Neuronal stem cell (in vitro differentiated cells): ENCODE data around the gene TFAM.

ENCODE experiments used
- DNase-seq: peaks from one replicate; pipeline ENCODE4 v3.0.0-alpha.2; 2013; ENCODE audit warnings: low spot score
- H2AFZ ChIP-seq: one replicate; pipeline ENCODE4 v1.6.1; 2013; ENCODE audit warnings: mild to moderate bottlenecking, low read length, inconsistent platforms
- H2AK5ac ChIP-seq: 2 replicates; pipeline ENCODE4 v1.6.1; 2013; ENCODE audit warnings: low read depth, mild to moderate bottlenecking, inconsistent platforms, low read length, moderate library complexity, mixed read lengths
- H2BK120ac ChIP-seq: 2 replicates; pipeline ENCODE4 v1.6.1; 2013; ENCODE audit warnings: low read depth, mild to moderate bottlenecking, inconsistent platforms, low read length, moderate library complexity, mixed read lengths
- H2BK12ac ChIP-seq: one replicate; pipeline ENCODE4 v1.6.1; 2013; ENCODE audit warnings: low read length, inconsistent platforms
- H2BK15ac ChIP-seq: 2 replicates; pipeline ENCODE4 v1.6.1; 2013; ENCODE audit warnings: mild to moderate bottlenecking, low read length, inconsistent platforms, mixed read lengths
- H2BK5ac ChIP-seq: one replicate; pipeline ENCODE4 v1.6.1; 2013; ENCODE audit warnings: inconsistent platforms, mild to moderate bottlenecking, low read length, moderate library complexity
- H3K14ac ChIP-seq: one replicate; pipeline ENCODE4 v1.6.1; 2013; ENCODE audit warnings: low read length, inconsistent platforms
- H3K18ac ChIP-seq: 2 replicates; pipeline ENCODE4 v1.6.1; 2013; ENCODE audit warnings: low read length, inconsistent platforms
- H3K23ac ChIP-seq: 2 replicates; pipeline ENCODE4 v1.6.1; 2013; ENCODE audit warnings: low read depth, mild to moderate bottlenecking, mixed read lengths, low read length, inconsistent platforms; ENCODE audit not compliant: poor library complexity
- H3K27ac ChIP-seq: replicated peaks from 3 replicates; pipeline ENCODE4 v1.5.1; 2013; ENCODE audit warnings: low read length, inconsistent platforms
- H3K27me3 ChIP-seq, 3 experiments: 2 replicates each; pipeline ENCODE4 v1.6.1; 2013; ENCODE audit warnings: low read length in 3 of 3, mild to moderate bottlenecking in 2 of 3, inconsistent platforms in 1 of 3, low read depth in 1 of 3, mixed read lengths in 1 of 3, moderate library complexity in 1 of 3; ENCODE audit not compliant: control insufficient read depth in 3 of 3, insufficient read depth in 3 of 3
- H3K36me3 ChIP-seq, 2 donors: replicated peaks in 1 of 2; 2 replicates each; pipeline ENCODE4 v1.6.1; 2013; ENCODE audit warnings: low read length in 2 of 2; ENCODE audit not compliant: control insufficient read depth in 2 of 2, insufficient read depth in 2 of 2
- H3K4ac ChIP-seq: 2 replicates; pipeline ENCODE4 v1.6.1; 2013; ENCODE audit warnings: inconsistent platforms, mild to moderate bottlenecking, low read length, moderate library complexity
- H3K4me1 ChIP-seq, 2 donors: 1 replicate in 1 of 2; 2 replicates in 1 of 2; pipeline ENCODE4 v1.6.1; 2013; ENCODE audit warnings: low read length in 2 of 2, low read depth in 1 of 2; ENCODE audit not compliant: control insufficient read depth in 2 of 2, insufficient read depth in 1 of 2
- H3K4me2 ChIP-seq: one replicate; pipeline ENCODE4 v1.6.1; 2013; ENCODE audit warnings: mild to moderate bottlenecking, low read length, inconsistent platforms; ENCODE audit not compliant: insufficient read depth, poor library complexity, severe bottlenecking
- H3K4me3 ChIP-seq, 2 donors: 2 replicates each; pipeline ENCODE4 v1.5.1; 2013; ENCODE audit warnings: low read length in 2 of 2, mild to moderate bottlenecking in 2 of 2, inconsistent platforms in 1 of 2, moderate library complexity in 1 of 2
- H3K79me1 ChIP-seq: one replicate; pipeline ENCODE4 v1.6.1; 2013; ENCODE audit warnings: low read depth, mild to moderate bottlenecking, inconsistent platforms, low read length, moderate library complexity
- H3K9ac ChIP-seq: one replicate; pipeline ENCODE4 v1.6.1; 2013; ENCODE audit warnings: mild to moderate bottlenecking, low read depth, low read length, inconsistent platforms; ENCODE audit not compliant: poor library complexity
- H3K9me3 ChIP-seq, 2 donors: replicated peaks in 1 of 2; 2 replicates each; pipeline versions ENCODE3 to v1.6.1; 2013; ENCODE audit warnings: low read length in 2 of 2, mild to moderate bottlenecking in 2 of 2, inconsistent platforms in 1 of 2, low read depth in 1 of 2, mixed read lengths in 1 of 2, moderate library complexity in 1 of 2; ENCODE audit not compliant: control insufficient read depth in 2 of 2, insufficient read depth in 1 of 2
- H4K8ac ChIP-seq: one replicate; pipeline ENCODE4 v1.6.1; 2013; ENCODE audit warnings: low read depth, mild to moderate bottlenecking, inconsistent platforms, low read length, moderate library complexity
- H4K91ac ChIP-seq: one replicate; pipeline ENCODE4 v1.6.1; 2013; ENCODE audit warnings: low read length, low read depth, mild to moderate bottlenecking, inconsistent platforms; ENCODE audit not compliant: poor library complexity
- WGBS, 2 donors: extraction: QIAGEN DNeasy Blood & Tissue Kit; methylation state at CpG; one replicate each; pipeline ENCODE4 v1.1.7; 2013; ENCODE audit warnings: missing lambda C conversion rate in 2 of 2, mixed read lengths in 1 of 2; ENCODE audit not compliant: insufficient read length in 2 of 2, insufficient replicate concordance in 1 of 2; ENCODE audit errors: extremely low coverage in 2 of 2; 5-methylcytosine and 5-hydroxymethylcytosine counted together

TFAM gene

GRCh38 chr10:58347967-58348366 is 37.2 kb upstream of the TFAM start:
- no peak overlapping the region for H4K8ac ChIP-seq
- H3K4ac ChIP-seq: no peak overlapping the region
- no peak overlapping the region for H3K9ac ChIP-seq
- no peak overlapping the region for H3K4me2 ChIP-seq
- H3K4me3 ChIP-seq: no peak overlapping the region
- no peaks in the 10 kb centered on the region for H3K9me3 ChIP-seq
- H3K23ac ChIP-seq: no peak overlapping the region
- H3K14ac ChIP-seq: no peak overlapping the region
- no peak overlapping the region for H2BK5ac ChIP-seq
- H3K79me1 ChIP-seq: no peaks in the 10 kb centered on the region
- H3K36me3 ChIP-seq: no peaks in the 10 kb centered on the region
- no peak overlapping the region for H2BK15ac ChIP-seq
- H2BK12ac ChIP-seq: no peak overlapping the region
- no peaks in the 10 kb centered on the region for H3K4me1 ChIP-seq
- no peak for DNase-seq
- H4K91ac ChIP-seq: no peak overlapping the region
- no peak overlapping the region for H2AFZ ChIP-seq
- H3K18ac ChIP-seq: no peak overlapping the region
- H2AK5ac ChIP-seq: no peak overlapping the region
- WGBS, 2 donors: no CpG with 5 or more reads among the region's 1 CpG
- no peak overlapping the region for H2BK120ac ChIP-seq
- H3K27ac ChIP-seq: no peak overlapping the region
- no peaks in the 10 kb centered on the region for H3K27me3 ChIP-seq

GRCh38 chr10:58348571-58349033 is 36.6 kb upstream of the TFAM start:
- H2AK5ac ChIP-seq: no peak overlapping the region

GRCh38 chr10:58350023-58350422 is 35.2 kb upstream of the TFAM start:
- DNase-seq: no peak
- WGBS, 2 donors: no CpG with 5 or more reads among the region's 2 CpGs

More at GRCh38 chr10:58348571-58349033, 36.6 kb upstream of the TFAM start:
- H3K36me3 ChIP-seq: no peaks in the 10 kb centered on the region
- H4K91ac ChIP-seq: no peak overlapping the region
- H2BK120ac ChIP-seq: no peak overlapping the region
- H2BK15ac ChIP-seq: no peak overlapping the region
- no peaks in the 10 kb centered on the region for H3K79me1 ChIP-seq
- no peak overlapping the region for H3K23ac ChIP-seq
- H3K4me2 ChIP-seq: no peak overlapping the region
- no peaks in the 10 kb centered on the region for H3K27me3 ChIP-seq
- H4K8ac ChIP-seq: no peak overlapping the region
- H2BK12ac ChIP-seq: no peak overlapping the region
- H2AFZ ChIP-seq: no peak overlapping the region
- peak; percentile 9 for DNase-seq
- no peak overlapping the region for H2BK5ac ChIP-seq
- H3K9ac ChIP-seq: no peak overlapping the region
- H3K9me3 ChIP-seq: no peaks in the 10 kb centered on the region
- H3K18ac ChIP-seq: no peak overlapping the region
- no peak overlapping the region for H3K4me3 ChIP-seq
- WGBS, 2 donors: no CpG with 5 or more reads among the region's 2 CpGs
- no peaks in the 10 kb centered on the region for H3K4me1 ChIP-seq
- no peak overlapping the region for H3K27ac ChIP-seq
- H3K14ac ChIP-seq: no peak overlapping the region
- H3K4ac ChIP-seq: no peak overlapping the region

GRCh38 chr10:58350619-58351323 is 34.4 kb upstream of the TFAM start:
- Histone ChIP-seq H2BK5ac (no peak overlapping the region), H2BK120ac (no peak overlapping the region), H4K8ac (no peak overlapping the region), H3K9ac (no peak overlapping the region), H3K18ac (no peak overlapping the region), H3K79me1 (no peaks in the 10 kb centered on the region), H3K23ac (no peak overlapping the region), H3K4me3 (no peak overlapping the region), H2AFZ (no peak overlapping the region), H3K27me3 (no peaks in the 10 kb centered on the region), H4K91ac (no peak overlapping the region), H3K4me1 (no peaks in the 10 kb centered on the region), H3K4me2 (no peak overlapping the region), H3K27ac (no peak overlapping the region), H3K14ac (no peak overlapping the region), H2BK12ac (no peak overlapping the region), H3K9me3 (no peaks in the 10 kb centered on the region), H2BK15ac (no peak overlapping the region), H3K36me3 (no peaks in the 10 kb centered on the region), H3K4ac (no peak overlapping the region), H2AK5ac (no peak overlapping the region)
- DNase-seq: no peak
- no CpG with 5 or more reads among the region's 6 CpGs for WGBS, 2 donors

More at GRCh38 chr10:58350023-58350422, 35.2 kb upstream of the TFAM start:
- H3K9me3 ChIP-seq: no peaks in the 10 kb centered on the region
- H3K4me2 ChIP-seq: no peak overlapping the region
- H2BK120ac ChIP-seq: no peak overlapping the region
- H3K23ac ChIP-seq: no peak overlapping the region
- H3K4me1 ChIP-seq: no peaks in the 10 kb centered on the region
- H3K14ac ChIP-seq: no peak overlapping the region
- H3K4me3 ChIP-seq: no peak overlapping the region
- H3K36me3 ChIP-seq: no peaks in the 10 kb centered on the region
- H2BK5ac ChIP-seq: no peak overlapping the region
- no peak overlapping the region for H2AFZ ChIP-seq
- H2BK15ac ChIP-seq: no peak overlapping the region
- no peaks in the 10 kb centered on the region for H3K27me3 ChIP-seq
- no peak overlapping the region for H3K4ac ChIP-seq
- H4K91ac ChIP-seq: no peak overlapping the region
- no peak overlapping the region for H4K8ac ChIP-seq
- no peak overlapping the region for H3K27ac ChIP-seq
- H3K9ac ChIP-seq: no peak overlapping the region
- H2BK12ac ChIP-seq: no peak overlapping the region
- H3K18ac ChIP-seq: no peak overlapping the region
- H2AK5ac ChIP-seq: no peak overlapping the region
- H3K79me1 ChIP-seq: no peaks in the 10 kb centered on the region
